ENCODE data around the gene CCR4.
"Not testable (repeated sequence)": the region's sequence is repeated elsewhere in the genome, so short reads cannot be mapped to it uniquely, and the experiment has no call there.

Gene CCR4

GRCh38 chr3:32951410-32951811 lies at the start of gene CCR4:
TSS of gene CCR4 (plus strand) at chr3:32951644. CDS start at chr3:32953423, 1,779 bp downstream.
- no peak for DNase-seq

- DNase-seq, result not testable (repeated sequence)
Observed at GRCh38 chr3:32902887-32903371, 48.5 kb upstream of the CCR4 start.

- DNase-seq, result no peak
Observed at GRCh38 chr3:32903953-32904352, 47.5 kb upstream of the CCR4 start.

GRCh38 chr3:32909999-32910398 lies 41.4 kb upstream of the CCR4 start:
- no peak for DNase-seq

- DNase-seq, result no peak
Observed at GRCh38 chr3:32910954-32911353, 40.5 kb upstream of the CCR4 start.

GRCh38 chr3:32912046-32912445 lies 39.4 kb upstream of the CCR4 start:
- DNase-seq, result no peak

GRCh38 chr3:32913790-32914446 lies 37.5 kb upstream of the CCR4 start:
- DNase-seq, result no peak

- DNase-seq, result no peak
Observed at GRCh38 chr3:32919920-32920319, 31.5 kb upstream of the CCR4 start.

GRCh38 chr3:32922078-32922477 lies 29.4 kb upstream of the CCR4 start:
- DNase-seq, result no peak

GRCh38 chr3:32930161-32930560 lies 21.3 kb upstream of the CCR4 start:
- DNase-seq, result no peak

- DNase-seq, result not testable (repeated sequence)
Observed at GRCh38 chr3:32931273-32931672, 20.2 kb upstream of the CCR4 start.

- DNase-seq, result no peak
Observed at GRCh38 chr3:32934150-32934742, 17.2 kb upstream of the CCR4 start.

- no peak for DNase-seq
Observed at GRCh38 chr3:32937331-32937730, 14.1 kb upstream of the CCR4 start.

GRCh38 chr3:32939531-32940284 lies 11.7 kb upstream of the CCR4 start:
- not testable (repeated sequence) for DNase-seq

- no peak for DNase-seq
Observed at GRCh38 chr3:32940726-32941125, 10.7 kb upstream of the CCR4 start.

GRCh38 chr3:32945136-32945535 lies 6.3 kb upstream of the CCR4 start:
- DNase-seq, result no peak

- not testable (repeated sequence) for DNase-seq
Observed at GRCh38 chr3:32945598-32945997, 5.8 kb upstream of the CCR4 start.

- no peak for DNase-seq
Observed at GRCh38 chr3:32946973-32947788, 4.3 kb upstream of the CCR4 start.

GRCh38 chr3:32947789-32948238 lies 3.6 kb upstream of the CCR4 start:
- no peak for DNase-seq

GRCh38 chr3:32948625-32949445 lies 2.6 kb upstream of the CCR4 start:
- no peak for DNase-seq

- DNase-seq, result no peak
Observed at GRCh38 chr3:32950516-32950915, 928 bp upstream of the CCR4 start.

Data from NCI-H187 treated with DMSO at 0.1 percent for 48 hours (cell line).